ENCODE measurements around the gene PCNX2. TPM values are rescaled to one million over a fixed set of nuclear protein-coding genes. Genes with fewer than 3 reads are reported as not detected.
A peak's percentile ranks its signal among the peaks of the same experiment; 100 is the strongest.

PCNX2 gene
- total RNA-seq, 2 donors from 2014 or later: 23.9 to 39.1 TPM

- no peak for DNase-seq
- Histone ChIP-seq H3K27me3 (ENCODE audit: control insufficient read depth, insufficient read depth, low read length, poor library complexity, severe bottlenecking) (no peaks in the 10 kb centered on the region), H3K4me3 (ENCODE audit: low read length) (peak overlapping the region; percentile 66), H3K4me1 (ENCODE audit: control insufficient read depth, insufficient read depth, low read length) (peaks cover 1% of the 10 kb centered on the region), H3K36me3 (ENCODE audit: control insufficient read depth, insufficient read depth, low read length) (peaks cover 9% of the 10 kb centered on the region), H3K9me3 (ENCODE audit: control insufficient read depth, low read length) (peaks cover 21% of the 10 kb centered on the region), H3K27ac (ENCODE audit: low read depth, low read length) (no peak overlapping the region), H3K9ac (ENCODE audit: extremely low read depth, low read length, poor library complexity, severe bottlenecking) (no peak overlapping the region)
- Mint-ChIP-seq H3K9me3 (peaks cover 8% of the 10 kb centered on the region), H3K36me3 (ENCODE audit: low read depth) (peaks cover 10% of the 10 kb centered on the region), H3K4me3 (no peak overlapping the region), H3K27ac (no peak overlapping the region), H3K4me1 (peaks cover 16% of the 10 kb centered on the region), H3K27me3 (ENCODE audit: insufficient read depth) (no peaks in the 10 kb centered on the region)
- TF ChIP-seq CTCF (conservative IDR thresholded peaks at IDR 0.05): no peak
- WGBS, 2 experiments (ENCODE audit: insufficient coverage in 1 of 2, insufficient read length in 1 of 2): 80 to 91% methylated on average over 1 to 2 of the region's 2 CpGs
Measured at GRCh38 chr1:233065685-233066084, 229.8 kb downstream of the PCNX2 start.

GRCh38 chr1:233064988-233065387 is 230.5 kb downstream of the PCNX2 start:
- TF ChIP-seq CTCF (conservative IDR thresholded peaks at IDR 0.05): no peak
- H3K4me3 ChIP-seq (ENCODE audit: low read length): peak overlapping the region; percentile 27
- H3K36me3 ChIP-seq (ENCODE audit: control insufficient read depth, insufficient read depth, low read length): peaks cover 9% of the 10 kb centered on the region
- no peaks in the 10 kb centered on the region for H3K27me3 ChIP-seq (ENCODE audit: control insufficient read depth, insufficient read depth, low read length, poor library complexity, severe bottlenecking)
- H3K27ac ChIP-seq (ENCODE audit: low read depth, low read length): no peak overlapping the region
- DNase-seq: no peak
- Mint-ChIP-seq H3K4me3 (no peak overlapping the region), H3K36me3 (ENCODE audit: low read depth) (peaks cover 10% of the 10 kb centered on the region), H3K9me3 (peaks cover 8% of the 10 kb centered on the region), H3K27me3 (ENCODE audit: insufficient read depth) (no peaks in the 10 kb centered on the region), H3K27ac (no peak overlapping the region), H3K4me1 (peaks cover 23% of the 10 kb centered on the region)
- H3K9me3 ChIP-seq (ENCODE audit: control insufficient read depth, low read length): peaks cover 21% of the 10 kb centered on the region
- WGBS, 2 experiments (ENCODE audit: insufficient coverage in 1 of 2, insufficient read length in 1 of 2): 82% methylated on average over 1 of the region's 1 CpG; no CpG with 5 or more reads in 1 of the 2 experiments
- H3K4me1 ChIP-seq (ENCODE audit: control insufficient read depth, insufficient read depth, low read length): peaks cover 8% of the 10 kb centered on the region
- no peak overlapping the region for H3K9ac ChIP-seq (ENCODE audit: extremely low read depth, low read length, poor library complexity, severe bottlenecking)

GRCh38 chr1:233063462-233063861 is 232.1 kb downstream of the PCNX2 start:
- no peak for DNase-seq
- peaks cover 25% of the 10 kb centered on the region for H3K4me1 Mint-ChIP-seq
- Histone ChIP-seq H3K27ac (ENCODE audit: low read depth, low read length) (no peak overlapping the region), H3K9me3 (ENCODE audit: control insufficient read depth, low read length) (peaks cover 21% of the 10 kb centered on the region), H3K36me3 (ENCODE audit: control insufficient read depth, insufficient read depth, low read length) (peaks cover 9% of the 10 kb centered on the region), H3K9ac (ENCODE audit: extremely low read depth, low read length, poor library complexity, severe bottlenecking) (no peak overlapping the region), H3K4me1 (ENCODE audit: control insufficient read depth, insufficient read depth, low read length) (peaks cover 9% of the 10 kb centered on the region), H3K27me3 (ENCODE audit: control insufficient read depth, insufficient read depth, low read length, poor library complexity, severe bottlenecking) (no peaks in the 10 kb centered on the region), H3K4me3 (ENCODE audit: low read length) (no peak overlapping the region)
- peaks cover 8% of the 10 kb centered on the region for H3K9me3 Mint-ChIP-seq
- H3K4me3 Mint-ChIP-seq: no peak overlapping the region
- no peaks in the 10 kb centered on the region for H3K27me3 Mint-ChIP-seq (ENCODE audit: insufficient read depth)
- TF ChIP-seq CTCF (conservative IDR thresholded peaks at IDR 0.05): no peak
- no peak overlapping the region for H3K27ac Mint-ChIP-seq
- H3K36me3 Mint-ChIP-seq (ENCODE audit: low read depth): peaks cover 10% of the 10 kb centered on the region

All from endodermal cell (in vitro differentiated cells).